Mucosa of descending colon (tissue), 3 donors: ENCODE results near the gene ITGA11. TPM values are rescaled to one million over a fixed set of nuclear protein-coding genes. Genes with fewer than 3 reads are reported as not detected.

Experiments
- ATAC-seq: fragments of 200-7000 bp; cut with Tn5 transposase; one replicate; pipeline ENCODE4 v1.9.1; 2020; ENCODE audit warnings: mild to moderate bottlenecking, moderate library complexity
- DNase-seq, 3 donors: peaks; one replicate each; pipeline ENCODE4 v3.0.0-alpha.2; 2020
- H3K36me3 ChIP-seq: fragments of 200-600 bp; one replicate; pipeline ENCODE4 v1.8.0; 2021; ENCODE audit warnings: low read depth, mild to moderate bottlenecking
- H3K4me1 ChIP-seq: fragments of 200-600 bp; one replicate; pipeline ENCODE4 v1.8.0; 2021; ENCODE audit warnings: low read depth, mild to moderate bottlenecking
- H3K4me3 ChIP-seq: fragments of 200-600 bp; one replicate; pipeline ENCODE4 v1.8.0; 2021; ENCODE audit warnings: mild to moderate bottlenecking
- H3K9me3 ChIP-seq: fragments of 200-600 bp; one replicate; pipeline ENCODE4 v1.8.0; 2021; ENCODE audit warnings: mild to moderate bottlenecking
- CTCF ChIP-seq: fragments of 200-600 bp; IDR thresholded peaks from one replicate; pipeline ENCODE4 v1.8.0; 2022; ENCODE audit warnings: antibody characterized with exemption, mild to moderate bottlenecking
- intact Hi-C, 2 donors: fragments of 100-400 bp; cut with DNase I in 1 of 2; cut with micrococcal nuclease in 1 of 2; formaldehyde crosslinking; loops; one replicate each; pipeline versions ENCODE4 v1.11.0 to v1.11.1; 2022; cut with DNase I, micrococcal nuclease
- total RNA-seq, 3 donors: library from RNA; stranded (reverse); fragmentation: NEBNext Ultra II Directional in 2 of 3; extraction: Animal tissue kit (Norgen Biotek cat#: 25700) in 2 of 3; gene quantifications; one replicate each; pipeline versions ENCODE4 v1.2.1 to v1.2.4, GENCODE V29; 2021 to 2023
- donor health status: DM: no; HTN: no; CAD: no; lungs with moderate emphysema.
- donor health status: DM: no; HTN: no; CAD: no.
- donor health status: DM: no; HTN: yes; CAD: no.

Gene ITGA11
- total RNA-seq, 3 donors from 2014 or later, result 1.8 to 2.4 (median 2.1) TPM

- ATAC-seq (no peak), DNase-seq (no peak)
- no peak overlapping the region for H3K4me3 ChIP-seq
- H3K36me3 ChIP-seq, result no peaks in the 10 kb centered on the region
- no peaks in the 10 kb centered on the region for H3K9me3 ChIP-seq
- intact Hi-C loops, result no loop called here
- TF ChIP-seq CTCF, result no peak
- H3K4me1 ChIP-seq, result no peaks in the 10 kb centered on the region
Measured at GRCh38 chr15:68478853-68479252, 46.9 kb upstream of the ITGA11 start.

- Histone ChIP-seq H3K4me1 (no peaks in the 10 kb centered on the region), H3K36me3 (no peaks in the 10 kb centered on the region), H3K4me3 (no peak overlapping the region), H3K9me3 (no peaks in the 10 kb centered on the region)
- no peak for DNase-seq
- TF ChIP-seq CTCF, result no peak
- intact Hi-C loops, result no loop called here
- ATAC-seq, result no peak
Measured at GRCh38 chr15:68475449-68475848, 43.5 kb upstream of the ITGA11 start.

- TF ChIP-seq CTCF, result no peak
- no peaks in the 10 kb centered on the region for H3K36me3 ChIP-seq
- DNase-seq (no peak), ATAC-seq (no peak)
- no peaks in the 10 kb centered on the region for H3K9me3 ChIP-seq
- no peak overlapping the region for H3K4me3 ChIP-seq
- intact Hi-C loops, result no loop called here
- no peaks in the 10 kb centered on the region for H3K4me1 ChIP-seq
Measured at GRCh38 chr15:68471541-68471940, 39.6 kb upstream of the ITGA11 start.

- Histone ChIP-seq H3K36me3 (no peaks in the 10 kb centered on the region), H3K9me3 (no peaks in the 10 kb centered on the region), H3K4me1 (no peaks in the 10 kb centered on the region), H3K4me3 (no peak overlapping the region)
- DNase-seq (no peak), ATAC-seq (no peak)
- intact Hi-C loops, result no loop called here
- no peak for TF ChIP-seq CTCF
Measured at GRCh38 chr15:68470976-68471375, 39.0 kb upstream of the ITGA11 start.

GRCh38 chr15:68470049-68470742 is 38.2 kb upstream of the ITGA11 start:
- ATAC-seq (no peak), DNase-seq (no peak)
- no peak overlapping the region for H3K4me3 ChIP-seq
- intact Hi-C loops, result no loop called here
- no peaks in the 10 kb centered on the region for H3K9me3 ChIP-seq
- no peak for TF ChIP-seq CTCF
- no peaks in the 10 kb centered on the region for H3K4me1 ChIP-seq
- no peaks in the 10 kb centered on the region for H3K36me3 ChIP-seq
